Measurements from ENCODE around the gene WNT9A.

GRCh38 chr1:227927971-227928741, 19.6 kb downstream of the WNT9A start:
- TF ChIP-seq CTCF (IDR thresholded peaks at IDR 0.05) (no peak), POLR2A (IDR thresholded peaks at IDR 0.05) (no peak)

Data from right lobe of liver (tissue), 4 donors.